HG02571 (cell line): ENCODE results near the gene SLCO6A1.
"Not testable (repeated sequence)": the region's sequence is repeated elsewhere in the genome, so short reads cannot be mapped to it uniquely, and the experiment has no call there.

Experiments
- ATAC-seq: cut with Tn5 transposase; IDR thresholded peaks from one replicate; pipeline ENCODE4 v1.9.1; 2021; ENCODE audit warnings: mild to moderate bottlenecking, moderate library complexity; ENCODE audit not compliant: unreplicated experiment

SLCO6A1 gene

DNA sequence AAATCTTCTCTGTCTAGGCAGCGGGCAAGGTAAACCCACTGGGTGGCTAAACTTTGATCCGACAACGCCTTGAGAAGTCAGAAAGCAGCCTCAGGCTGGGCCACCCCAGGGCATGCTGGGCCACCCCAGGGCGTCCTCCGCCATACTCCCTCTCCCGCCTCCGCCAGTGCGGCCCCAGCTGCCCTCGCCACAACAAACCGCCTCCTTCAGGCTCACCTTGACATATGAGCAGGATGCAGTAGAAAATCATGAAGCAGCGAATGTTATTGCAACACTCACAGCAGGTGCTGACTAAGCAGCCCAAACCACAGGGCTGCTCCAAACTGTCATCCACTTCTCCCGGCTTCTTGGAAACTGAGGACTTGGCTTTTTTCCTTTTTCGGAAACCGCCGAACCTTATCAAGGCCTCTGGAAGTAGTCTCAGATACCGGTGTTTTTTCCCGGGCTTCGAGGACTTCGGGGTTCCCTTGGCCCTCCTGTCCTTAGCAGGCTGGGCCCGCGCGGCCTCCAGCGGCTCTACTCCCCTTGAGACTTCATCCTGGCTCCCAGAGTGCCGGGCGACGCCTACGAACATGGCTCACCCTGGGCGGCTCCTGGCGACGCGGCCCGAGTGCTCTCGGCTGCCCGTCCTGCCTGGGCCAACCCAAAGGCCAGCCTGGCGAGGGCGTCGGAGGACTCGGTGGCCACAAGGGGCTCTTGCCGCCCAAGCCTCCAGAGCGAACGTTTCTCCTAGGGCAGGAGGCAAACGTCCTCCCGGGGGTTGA, at the start of gene SLCO6A1:
Gene SLCO6A1, minus strand, starts transcription at position 731 of the 764 bp plus-strand sequence. Its CDS starts 157 bp downstream, at position 574.
- ATAC-seq = no peak

DNA sequence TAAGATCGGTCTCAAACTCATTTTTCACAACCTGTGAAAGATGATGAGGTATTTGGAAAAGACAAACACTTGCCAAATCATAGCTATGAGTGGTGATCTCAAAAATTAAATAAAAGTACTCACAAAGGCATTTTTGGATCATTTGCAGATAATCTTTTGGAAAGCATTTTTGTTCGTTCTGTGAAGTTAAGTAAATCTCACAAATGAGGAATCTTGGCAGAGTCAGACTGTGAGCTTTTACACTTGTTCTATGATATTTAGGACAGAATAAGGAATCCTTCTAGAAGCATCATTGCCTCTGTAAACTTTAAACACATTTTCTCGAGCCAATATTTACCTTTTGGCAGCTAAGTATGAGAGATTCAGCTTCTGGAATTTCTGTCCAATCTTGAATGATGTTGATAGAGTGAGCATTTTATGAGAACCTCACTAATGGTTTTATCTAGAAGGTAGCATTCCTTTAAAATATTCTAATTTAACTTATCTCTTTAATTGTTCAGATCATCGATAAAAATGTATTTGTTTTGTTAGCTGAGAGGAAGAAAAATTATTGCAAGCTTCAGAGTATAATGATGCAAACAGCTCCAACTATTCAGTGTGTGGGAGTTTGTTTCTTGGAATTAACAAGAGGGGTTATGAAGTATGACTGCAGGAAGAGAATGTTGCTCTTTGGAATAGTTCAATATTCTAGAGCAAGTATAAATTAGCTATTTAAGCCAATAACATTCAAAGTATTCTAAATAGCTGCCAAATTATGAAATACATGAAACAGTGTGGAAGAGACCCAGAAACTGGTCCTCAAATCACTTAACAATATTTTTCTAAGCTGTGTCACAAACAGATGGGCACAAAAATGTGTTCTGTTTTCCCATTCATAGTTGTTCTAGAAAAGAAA, 48.6 kb upstream of the SLCO6A1 start:
- no peak for ATAC-seq

- no peak for ATAC-seq
These were observed 46.4 kb upstream of the SLCO6A1 start for GRCh38 chr5:102545175-102545574.

DNA sequence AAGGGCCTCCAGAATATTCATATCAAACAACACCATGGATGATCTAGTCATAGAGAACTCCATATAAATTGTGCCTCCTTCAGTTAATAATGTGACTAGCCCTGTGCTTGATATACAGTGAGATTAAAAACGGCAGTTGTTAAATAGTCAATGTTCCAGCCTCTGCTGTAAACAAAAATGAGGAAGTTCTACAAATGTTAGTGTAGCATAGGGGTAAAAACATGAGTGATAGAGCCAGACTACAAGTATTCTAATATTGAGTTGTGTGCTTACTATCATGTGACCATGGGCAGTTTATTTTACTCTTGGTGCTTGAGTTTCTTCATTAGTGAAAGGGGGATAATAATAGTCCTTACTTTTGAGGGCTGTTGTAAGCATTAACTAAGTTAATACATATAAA, 43.3 kb upstream of the SLCO6A1 start:
- ATAC-seq = no peak

GRCh38 chr5:102539996-102540728, 41.4 kb upstream of the SLCO6A1 start:
- no peak for ATAC-seq

- ATAC-seq = no peak
These were observed 40.8 kb upstream of the SLCO6A1 start for GRCh38 chr5:102539562-102539961.

DNA sequence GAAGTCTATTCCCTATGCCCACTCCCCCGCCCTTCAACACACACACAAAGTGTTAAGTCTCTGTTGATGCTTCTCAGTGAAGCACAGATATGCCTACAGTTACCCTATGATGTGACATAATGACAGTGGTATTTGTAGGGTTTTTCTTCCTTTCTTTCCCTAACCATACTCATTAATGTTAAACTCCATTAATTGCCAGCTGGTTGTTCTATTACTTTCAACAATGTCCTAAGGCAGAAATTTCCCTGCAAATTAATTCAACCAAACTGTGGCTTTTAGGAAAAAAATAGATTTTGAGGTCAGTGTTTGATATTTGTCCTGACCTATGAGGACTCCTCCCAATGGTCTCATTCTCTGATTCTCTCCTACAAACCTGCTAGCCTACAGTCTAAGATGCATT, 38.2 kb upstream of the SLCO6A1 start:
- no peak for ATAC-seq

GRCh38 chr5:102536323-102536928, 37.6 kb upstream of the SLCO6A1 start:
- ATAC-seq = no peak

- ATAC-seq = no peak
These were observed 33.3 kb upstream of the SLCO6A1 start for GRCh38 chr5:102532123-102532522.

DNA sequence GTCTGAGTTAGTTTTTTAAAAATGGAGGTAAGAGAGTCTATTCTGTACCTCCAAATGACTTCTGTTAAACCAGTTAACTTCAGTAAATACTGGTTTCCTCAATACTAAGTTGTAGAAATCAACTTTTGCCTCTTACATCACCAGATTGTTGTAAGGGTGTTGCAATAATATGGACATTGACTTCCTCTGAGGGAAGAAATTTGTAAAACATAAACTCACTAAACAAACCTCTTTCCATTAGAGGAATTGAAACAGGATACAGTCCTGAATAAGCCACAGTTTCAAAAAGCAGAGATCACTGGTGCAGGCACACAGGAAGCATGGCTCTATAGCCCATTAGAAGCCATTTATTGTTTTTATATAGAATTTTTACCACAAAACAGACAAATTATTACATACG, 32.7 kb upstream of the SLCO6A1 start:
- no peak for ATAC-seq

DNA sequence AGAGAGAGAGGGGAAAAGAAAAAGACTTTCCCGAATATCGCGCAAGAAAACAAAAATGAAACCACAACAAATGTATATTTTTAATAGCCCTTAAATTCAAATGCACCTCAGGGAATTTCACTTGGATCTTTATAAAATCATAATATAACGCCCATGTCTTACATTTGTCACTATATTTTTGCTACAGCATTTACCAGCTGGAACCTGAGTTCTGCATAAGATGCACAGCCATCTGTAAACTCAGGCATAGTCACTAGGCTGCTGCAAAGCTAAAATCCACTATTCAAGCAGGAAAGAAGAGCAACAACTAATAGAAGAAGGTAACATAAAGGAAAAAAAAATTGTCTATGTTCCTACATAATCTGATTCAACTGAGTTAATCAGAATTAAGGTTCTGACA, 30.6 kb upstream of the SLCO6A1 start:
- ATAC-seq = no peak

DNA sequence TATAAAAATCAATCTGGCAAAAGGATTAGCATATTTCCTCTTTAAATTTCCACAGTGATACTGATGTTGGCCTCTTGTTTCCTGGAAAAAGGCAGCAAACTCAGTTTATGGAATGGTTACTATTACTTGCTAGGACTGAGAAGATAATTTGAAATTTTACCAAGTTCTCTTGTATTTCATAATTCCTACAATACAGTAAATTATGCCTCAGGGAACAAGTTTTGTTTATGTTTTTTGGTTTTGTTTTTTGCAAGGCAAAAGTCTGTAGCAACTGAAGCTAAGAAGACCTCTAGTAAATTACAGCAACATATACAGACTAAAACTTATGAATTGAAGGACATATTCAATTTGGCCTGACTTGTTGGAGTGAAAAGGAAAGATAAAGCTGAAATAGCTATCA, 30.2 kb upstream of the SLCO6A1 start:
- no peak for ATAC-seq

DNA sequence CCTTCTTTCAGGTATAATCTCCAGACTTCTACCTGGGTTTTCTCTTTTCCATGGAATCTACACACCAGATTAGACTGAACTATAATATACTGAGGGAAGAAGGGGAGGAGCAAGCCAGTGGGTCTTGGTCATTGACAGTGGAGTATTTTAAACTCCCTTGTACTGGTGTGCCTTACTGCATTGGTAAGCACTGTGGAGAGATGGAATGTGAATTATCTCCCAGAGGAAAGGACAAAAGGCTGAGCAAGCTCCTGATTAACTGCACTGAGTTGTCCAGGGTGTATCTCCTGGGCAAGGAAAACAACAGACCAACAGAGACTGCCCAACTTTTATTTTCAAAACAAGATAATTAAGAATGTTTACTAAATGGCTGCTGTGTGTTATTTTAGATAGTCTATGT, 29.8 kb upstream of the SLCO6A1 start:
- ATAC-seq = no peak

DNA sequence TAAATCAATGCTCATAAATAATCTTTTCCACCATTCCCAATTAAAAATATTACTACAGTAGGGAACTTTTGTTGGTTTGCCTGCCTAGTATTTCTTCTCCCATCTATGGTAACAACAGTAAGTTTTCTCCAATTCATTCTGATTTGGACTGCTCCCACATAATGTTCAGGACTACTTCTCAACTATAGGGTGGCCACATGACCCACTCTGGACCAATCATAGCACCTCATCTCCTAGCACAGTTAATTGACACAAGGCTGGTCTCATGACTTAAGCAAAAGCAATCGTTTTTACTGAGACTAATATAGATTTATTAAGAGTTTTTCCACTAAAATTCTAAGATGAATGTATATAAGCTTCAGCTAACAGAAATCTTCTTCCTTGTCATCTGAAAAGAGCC, 28.7 kb upstream of the SLCO6A1 start:
- ATAC-seq = no peak

- ATAC-seq = peak; percentile 98
These were observed 24.9 kb upstream of the SLCO6A1 start for GRCh38 chr5:102523541-102524175.

GRCh38 chr5:102511666-102512065, 12.9 kb upstream of the SLCO6A1 start:
- no peak for ATAC-seq

DNA sequence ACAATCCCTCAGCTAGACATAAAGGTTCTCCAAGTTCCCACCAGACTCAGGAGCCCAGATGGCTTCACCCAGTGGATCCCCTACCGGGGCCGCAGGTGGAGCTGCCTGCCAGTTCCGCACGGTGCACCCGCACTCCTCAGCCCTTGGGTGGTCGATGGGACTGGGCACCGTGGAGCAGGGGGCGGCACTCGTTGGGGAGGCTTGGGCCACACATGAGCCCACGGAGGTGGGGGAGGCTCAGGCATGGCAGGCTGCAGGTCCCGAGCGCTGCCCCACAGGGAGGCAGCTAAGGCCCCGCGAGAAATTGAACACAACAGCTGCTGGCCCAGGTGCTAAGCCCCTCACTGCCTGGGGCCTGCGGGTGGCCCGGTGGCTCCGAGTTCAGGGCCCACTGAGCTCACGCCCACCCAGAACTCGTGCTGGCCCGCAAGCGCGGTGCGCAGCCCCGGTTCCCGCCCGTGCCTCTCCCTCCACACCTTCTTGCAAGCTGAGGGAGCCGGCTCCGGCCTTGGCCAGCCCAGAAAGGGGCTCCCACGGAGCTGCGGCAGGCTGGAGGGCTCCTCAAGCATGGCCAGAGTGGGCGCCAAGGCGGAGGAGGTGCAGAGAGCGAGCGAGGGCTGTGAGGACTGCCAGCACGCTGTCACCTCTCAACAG, 7.4 kb downstream of the SLCO6A1 start:
- not testable (repeated sequence) for ATAC-seq

DNA sequence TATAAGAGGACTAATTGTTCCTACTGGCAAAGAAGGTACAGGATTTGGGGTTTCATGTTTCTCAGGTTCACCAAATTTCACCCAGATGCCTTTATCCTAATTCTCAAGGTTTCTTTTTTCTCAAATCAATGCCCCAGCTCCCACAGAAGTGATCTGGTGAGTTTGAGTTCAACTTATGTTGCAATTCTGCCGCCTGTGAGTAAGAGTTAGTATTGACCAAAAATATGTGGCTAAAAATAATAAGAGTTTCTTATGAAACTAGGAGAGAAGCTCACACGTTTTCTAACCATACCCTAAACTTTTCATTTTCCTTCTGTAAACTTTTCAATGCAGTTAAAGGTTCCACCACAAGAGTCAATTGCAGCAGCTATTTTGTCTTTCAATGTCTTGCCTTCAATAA, 15.1 kb downstream of the SLCO6A1 start:
- ATAC-seq = no peak

GRCh38 chr5:102481054-102481715, 17.6 kb downstream of the SLCO6A1 start:
- no peak for ATAC-seq
